Stimulated activated CD4-positive, alpha-beta T cell treated with anti-CD3 and anti-CD28 coated beads, Interleukin-4, amount 100 ng/mL, for 24 hours (primary cell): ENCODE data around the gene SCO2.
"Not testable (repeated sequence)": the region's sequence is repeated elsewhere in the genome, so short reads cannot be mapped to it uniquely, and the experiment has no call there.

Experiments
- DNase-seq: peaks from one replicate; pipeline ENCODE4 v3.0.0-alpha.2; 2020

The SCO2 gene

DNA sequence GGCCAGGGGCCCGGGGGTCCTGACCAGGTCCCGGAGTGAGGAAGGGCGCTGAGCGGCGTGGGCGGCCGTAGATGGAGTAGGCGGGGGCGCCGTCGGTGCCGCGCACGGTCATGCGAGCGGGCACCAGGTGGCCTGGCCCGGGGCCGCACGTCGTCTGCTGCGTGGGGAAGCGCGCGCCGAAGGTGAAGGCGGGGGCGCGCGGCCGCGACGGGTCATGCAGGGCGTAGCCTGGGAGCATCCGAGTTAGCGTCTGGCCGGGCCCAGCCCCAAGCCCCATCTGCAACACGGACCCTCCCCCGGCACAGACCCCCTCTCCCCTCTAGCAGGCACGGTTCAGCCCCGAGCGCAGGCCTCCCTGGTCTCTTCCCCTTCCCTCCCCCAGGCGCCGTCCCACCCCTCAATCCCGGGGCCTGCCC lies 6.2 kb upstream of the SCO2 start:
- peak; percentile 69 for DNase-seq

GRCh38 chr22:50530877-50531545 lies 5.6 kb upstream of the SCO2 start:
- DNase-seq, result peak; percentile 86

DNA sequence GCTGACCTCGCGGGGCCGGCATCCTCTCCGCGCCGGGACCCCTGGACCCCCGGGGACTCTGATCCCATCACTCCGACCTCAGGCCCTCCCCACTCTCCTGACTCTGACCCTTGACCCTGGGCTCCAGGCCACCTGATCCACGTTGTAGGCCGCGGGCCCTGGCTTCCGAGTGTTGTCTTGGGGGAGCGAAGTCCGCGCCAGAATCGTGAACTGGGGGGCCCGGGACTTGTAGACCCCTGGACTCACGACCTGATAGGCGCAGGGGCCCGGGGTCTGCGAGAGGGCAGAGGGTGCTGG lies 5.1 kb upstream of the SCO2 start:
- no peak for DNase-seq

DNA sequence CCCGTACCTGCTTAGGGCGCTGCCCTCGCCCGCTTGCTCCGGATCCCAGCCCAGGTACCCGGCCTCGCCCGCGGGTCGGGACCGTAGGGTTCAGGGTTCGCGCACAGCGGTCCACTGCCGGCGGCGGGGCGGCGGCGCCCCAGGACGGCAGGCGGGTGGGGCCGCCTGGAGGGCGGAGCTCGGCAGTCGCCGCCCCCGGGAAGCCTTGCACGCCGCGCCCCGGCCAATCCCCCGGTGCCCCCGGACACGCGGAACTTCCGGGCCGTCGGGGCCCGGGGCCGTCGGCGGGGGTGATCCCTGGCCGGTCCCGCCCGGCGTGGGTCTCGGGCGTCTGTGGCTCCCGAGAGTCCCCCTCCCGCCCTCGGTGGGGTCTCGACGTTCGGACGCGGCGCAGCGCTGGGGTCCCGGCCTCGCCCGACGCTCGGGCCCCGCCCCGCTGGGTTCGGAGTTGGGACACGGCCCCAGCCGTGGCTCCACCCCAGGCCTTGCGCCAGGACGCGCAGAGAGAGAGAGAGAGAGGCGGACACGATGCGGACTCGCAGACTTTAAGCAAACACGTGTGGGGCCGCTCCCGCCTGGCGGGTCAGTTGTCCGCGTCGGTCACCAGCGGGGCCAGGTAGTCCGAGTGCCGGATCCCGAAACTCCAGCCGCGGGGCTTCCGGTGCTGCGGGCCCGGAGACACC lies 4.6 kb upstream of the SCO2 start, which contains the start of gene TYMP:
TYMP (minus strand) TSS at position 116 of the 683 bp plus-strand sequence. CDS start 303 bp downstream, outside the sequence.
- DNase-seq, result peak; percentile 71

GRCh38 chr22:50529416-50529896 lies 4.1 kb upstream of the SCO2 start:
- DNase-seq, result no peak

DNA sequence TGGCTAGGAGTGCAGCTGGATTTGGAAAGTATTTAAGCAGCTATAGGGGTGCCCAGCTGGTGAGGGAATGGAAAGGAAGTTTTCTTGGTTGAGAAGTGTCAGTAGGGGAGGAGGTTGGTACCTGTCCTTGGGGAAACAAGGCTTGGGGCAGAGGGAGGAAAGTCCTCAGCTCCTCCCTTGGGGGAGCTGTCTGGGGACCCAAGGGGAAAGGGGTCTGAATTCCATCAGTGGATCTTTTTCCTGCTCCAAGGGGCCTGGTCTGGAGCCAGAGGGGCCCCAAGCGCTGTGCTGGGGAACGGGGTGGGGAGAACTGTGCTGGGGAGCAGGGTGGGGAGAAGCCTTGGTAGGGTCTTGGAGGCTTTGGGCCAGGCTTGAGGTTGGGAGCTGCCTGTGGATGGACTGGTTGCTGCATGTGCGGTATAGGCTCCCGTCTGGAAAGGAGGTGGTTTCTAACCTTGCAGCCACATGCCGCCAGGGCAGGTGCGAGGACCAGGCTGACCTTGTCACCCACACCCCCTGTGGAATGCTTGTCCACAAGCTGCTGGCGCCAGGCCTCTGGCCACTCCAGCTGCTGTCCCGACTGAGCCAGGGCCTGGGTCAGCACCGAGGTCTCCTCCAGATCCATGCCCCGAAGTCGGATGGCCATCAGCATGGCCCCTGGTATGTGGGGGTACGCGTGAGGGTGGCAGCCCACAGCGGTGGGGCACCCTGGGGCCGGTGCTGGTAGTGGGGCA lies 3.5 kb upstream of the SCO2 start:
- no peak for DNase-seq

GRCh38 chr22:50527921-50528681 lies 2.7 kb upstream of the SCO2 start:
- no peak for DNase-seq

GRCh38 chr22:50526834-50527801 lies 1.7 kb upstream of the SCO2 start:
- DNase-seq, result peak; percentile 50

GRCh38 chr22:50526108-50526833 lies 873 bp upstream of the SCO2 start:
- peak; percentile 86 for DNase-seq

DNA sequence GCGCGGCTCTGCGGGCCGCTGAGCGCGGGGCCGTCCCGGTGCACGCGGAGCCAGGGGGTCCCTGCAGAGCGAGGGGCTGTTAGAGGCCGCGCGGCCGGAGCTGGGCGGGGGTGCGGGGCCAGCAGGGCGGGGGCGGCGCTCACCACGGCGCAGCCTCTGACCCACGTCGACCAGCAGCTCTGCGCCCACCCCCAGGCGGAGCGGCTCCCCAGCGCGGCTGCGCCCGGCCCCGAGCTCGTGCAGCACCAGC lies 385 bp upstream of the SCO2 start:
- no peak for DNase-seq

GRCh38 chr22:50524676-50525103 lies 708 bp downstream of the SCO2 start:
- no peak for DNase-seq

- no peak for DNase-seq
Observed at GRCh38 chr22:50523806-50524675, 1.4 kb downstream of the SCO2 start.

- no peak for DNase-seq
Observed at GRCh38 chr22:50523458-50523805, 2.0 kb downstream of the SCO2 start.

GRCh38 chr22:50522806-50523438 lies 2.5 kb downstream of the SCO2 start:
- DNase-seq, result no peak

- no peak for DNase-seq
Observed at GRCh38 chr22:50522208-50522805, 3.1 kb downstream of the SCO2 start.

- no peak for DNase-seq
Observed at GRCh38 chr22:50521710-50522109, 3.7 kb downstream of the SCO2 start.

DNA sequence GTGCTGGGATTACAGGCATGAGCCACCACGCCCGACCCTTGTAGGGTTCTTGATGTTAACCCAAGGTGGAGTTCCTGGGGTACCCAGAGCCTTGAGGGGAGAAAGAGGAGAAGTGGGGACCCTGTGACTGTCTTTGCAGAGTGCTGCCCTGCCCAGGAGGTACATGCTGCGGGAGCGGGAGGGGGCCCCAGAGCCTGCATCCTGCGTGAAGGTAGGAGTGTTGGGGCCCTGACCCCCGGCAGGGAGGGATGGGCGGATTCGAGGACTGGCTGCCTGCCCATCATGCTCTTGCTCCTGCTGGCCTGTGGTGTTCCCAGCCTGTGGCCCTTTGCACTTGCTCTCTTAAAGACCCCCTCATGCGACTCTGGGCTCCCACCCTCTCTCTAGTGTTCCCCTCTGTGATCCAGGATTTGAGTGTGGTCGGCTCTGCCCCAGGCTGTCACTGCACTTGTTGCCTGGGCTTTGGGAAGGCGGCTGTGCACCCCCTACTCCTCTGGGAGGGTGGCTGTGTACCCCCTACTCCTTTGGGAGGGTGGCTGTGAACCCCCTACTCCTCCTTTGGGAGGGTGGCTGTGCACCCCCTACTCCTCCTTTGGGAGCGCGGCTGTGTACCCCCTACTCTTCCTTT lies 4.5 kb downstream of the SCO2 start:
- no peak for DNase-seq

GRCh38 chr22:50520184-50520583 lies 5.2 kb downstream of the SCO2 start:
- DNase-seq, result not testable (repeated sequence)

GRCh38 chr22:50519151-50519550 lies 6.2 kb downstream of the SCO2 start:
- DNase-seq, result no peak
